Prostate gland (tissue), 2 donors: ENCODE results near the gene ELMO1.

Source experiments
- CTCF ChIP-seq, 4 experiments: fragments of 200-600 bp in 2 of 4; fragments of 450-650 bp in 2 of 4; sonication (generic) in 2 of 4; IDR thresholded peaks; 1 replicate in 3 of 4; 2 replicates in 1 of 4; pipeline ENCODE4 v1.5.1; 2016 to 2019; ENCODE audit warnings: antibody characterized with exemption in 4 of 4, mild to moderate bottlenecking in 2 of 4, moderate library complexity in 2 of 4
- POLR2A ChIP-seq: fragments of 450-650 bp; IDR thresholded peaks from one replicate; pipeline ENCODE4 v1.6.1; 2016; ENCODE audit warnings: antibody characterized with exemption, mild to moderate bottlenecking

GRCh38 chr7:37484426-37485073 lies 35.9 kb upstream of the ELMO1 start:
- TF ChIP-seq POLR2A (no peak), CTCF (IDR thresholded peaks at IDR 0.05) (no peak)
